GM12864 (cell line): ENCODE data around the gene ZNF181.

Experiments
- DNase-seq: peaks from one replicate; pipeline ENCODE4 v3.0.0-alpha.2; 2011; ENCODE audit warnings: low read depth
- H3K4me3 ChIP-seq: 2 replicates; pipeline ENCODE4 v1.5.1; 2011; ENCODE audit warnings: mild to moderate bottlenecking, low read depth, low read length, control low read depth
- CTCF ChIP-seq: IDR thresholded peaks from 2 replicates; pipeline ENCODE4 v1.5.1; 2011; ENCODE audit warnings: low read depth, mild to moderate bottlenecking, moderate library complexity, low read length, control low read depth, inconsistent platforms; ENCODE audit errors: missing control alignments

The ZNF181 gene

DNA sequence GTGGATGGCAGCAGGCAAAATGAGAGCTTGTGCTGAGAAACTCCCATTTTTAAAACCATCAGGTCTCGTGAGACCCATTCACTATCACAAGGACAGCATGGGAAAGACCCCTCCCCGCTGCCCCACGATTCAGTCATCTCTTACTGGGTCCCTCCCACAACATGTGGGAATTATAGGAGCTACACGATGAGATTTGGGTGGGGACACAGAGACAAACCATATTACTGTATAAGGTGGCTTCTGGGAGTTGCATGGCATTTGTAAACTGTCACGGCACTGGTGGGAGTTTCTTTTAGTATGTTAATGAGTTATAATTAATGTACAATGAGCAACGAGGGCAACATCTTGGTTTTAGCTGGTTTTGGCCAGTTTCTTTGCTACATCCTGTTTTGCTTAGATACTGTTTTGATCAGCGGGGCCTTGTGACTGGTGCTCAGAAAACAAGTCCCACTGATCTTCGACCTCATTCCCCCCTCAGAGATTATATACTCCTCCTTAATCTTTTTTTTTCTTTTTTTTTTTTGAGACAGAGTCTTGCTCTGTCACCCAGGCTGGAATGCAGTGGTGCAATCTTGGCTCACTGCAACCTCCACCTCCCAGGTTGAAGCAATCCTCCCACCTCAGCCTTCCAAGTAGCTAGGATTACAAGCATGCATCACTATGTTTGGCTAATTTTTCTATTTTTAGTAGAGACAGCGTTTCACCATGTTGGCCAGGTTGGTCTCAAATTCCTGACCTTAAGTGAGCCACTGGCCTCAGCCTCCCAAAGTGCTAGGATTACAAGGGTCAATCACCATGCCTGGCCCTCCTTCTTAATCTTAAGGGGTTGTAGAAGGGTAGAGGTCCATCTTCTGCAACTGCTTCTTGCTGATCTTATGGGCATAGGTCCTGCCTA, 60.3 kb downstream of the ZNF181 start:
- TF ChIP-seq CTCF: no peak
- H3K4me3 ChIP-seq: no peak overlapping the region
- no peak for DNase-seq
